CD4-positive, alpha-beta T cell treated with Interferon alpha-2 for 1 hour (primary cell): ENCODE results near the gene SMPDL3A.

ENCODE experiments used
- DNase-seq, 2 donors: peaks; one replicate each; pipeline ENCODE4 v3.0.0-alpha.2; 2020 to 2022

The SMPDL3A gene

GRCh38 chr6:122808121-122808885, 19.2 kb downstream of the SMPDL3A start:
- no peak for DNase-seq

GRCh38 chr6:122809001-122809400, 19.9 kb downstream of the SMPDL3A start:
- no peak for DNase-seq

GRCh38 chr6:122809691-122810090, 20.6 kb downstream of the SMPDL3A start:
- DNase-seq: no peak

- no peak for DNase-seq
Observed at GRCh38 chr6:122810189-122810588, 21.1 kb downstream of the SMPDL3A start.

- DNase-seq: no peak
Observed at GRCh38 chr6:122817358-122817757, 28.3 kb downstream of the SMPDL3A start.

GRCh38 chr6:122817766-122818165, 28.7 kb downstream of the SMPDL3A start:
- no peak for DNase-seq

GRCh38 chr6:122818866-122819265, 29.8 kb downstream of the SMPDL3A start:
- no peak for DNase-seq

GRCh38 chr6:122821095-122821494, 32.0 kb downstream of the SMPDL3A start:
- no peak for DNase-seq

- no peak for DNase-seq
Observed at GRCh38 chr6:122825163-122825562, 36.1 kb downstream of the SMPDL3A start.

GRCh38 chr6:122829456-122829855, 40.4 kb downstream of the SMPDL3A start:
- no peak for DNase-seq

GRCh38 chr6:122831511-122831910, 42.5 kb downstream of the SMPDL3A start:
- DNase-seq: no peak

- DNase-seq: no peak
Observed at GRCh38 chr6:122832459-122832858, 43.4 kb downstream of the SMPDL3A start.

GRCh38 chr6:122833021-122833491, 44.0 kb downstream of the SMPDL3A start:
- DNase-seq: no peak

- DNase-seq: no peak
Observed at GRCh38 chr6:122838060-122838780, 49.2 kb downstream of the SMPDL3A start.

GRCh38 chr6:122839472-122839871, 50.4 kb downstream of the SMPDL3A start:
- DNase-seq: peak; percentile 49 to 52

- DNase-seq: no peak
Observed at GRCh38 chr6:122839906-122840305, 50.8 kb downstream of the SMPDL3A start.

GRCh38 chr6:122845464-122845863, 56.4 kb downstream of the SMPDL3A start:
- no peak for DNase-seq

- DNase-seq: no peak
Observed at GRCh38 chr6:122845916-122846612, 57.0 kb downstream of the SMPDL3A start.

- DNase-seq: no peak
Observed at GRCh38 chr6:122853259-122853995, 64.4 kb downstream of the SMPDL3A start.
